Body of pancreas (tissue), 4 donors: ENCODE measurements around the gene YIF1B.

Experiments
- CTCF ChIP-seq, 7 experiments: fragments of 450-650 bp in 4 of 7; fragments of 200-600 bp in 3 of 7; sonication (generic) in 3 of 7; IDR thresholded peaks; one replicate each; pipeline ENCODE4 v1.5.1; 2016 to 2019; ENCODE audit warnings: antibody characterized with exemption in 7 of 7
- POLR2A ChIP-seq, 3 donors: fragments of 450-650 bp; IDR thresholded peaks; one replicate each; pipeline ENCODE4 v1.6.1; 2016; ENCODE audit warnings: antibody characterized with exemption in 3 of 3, mild to moderate bottlenecking in 2 of 3

DNA sequence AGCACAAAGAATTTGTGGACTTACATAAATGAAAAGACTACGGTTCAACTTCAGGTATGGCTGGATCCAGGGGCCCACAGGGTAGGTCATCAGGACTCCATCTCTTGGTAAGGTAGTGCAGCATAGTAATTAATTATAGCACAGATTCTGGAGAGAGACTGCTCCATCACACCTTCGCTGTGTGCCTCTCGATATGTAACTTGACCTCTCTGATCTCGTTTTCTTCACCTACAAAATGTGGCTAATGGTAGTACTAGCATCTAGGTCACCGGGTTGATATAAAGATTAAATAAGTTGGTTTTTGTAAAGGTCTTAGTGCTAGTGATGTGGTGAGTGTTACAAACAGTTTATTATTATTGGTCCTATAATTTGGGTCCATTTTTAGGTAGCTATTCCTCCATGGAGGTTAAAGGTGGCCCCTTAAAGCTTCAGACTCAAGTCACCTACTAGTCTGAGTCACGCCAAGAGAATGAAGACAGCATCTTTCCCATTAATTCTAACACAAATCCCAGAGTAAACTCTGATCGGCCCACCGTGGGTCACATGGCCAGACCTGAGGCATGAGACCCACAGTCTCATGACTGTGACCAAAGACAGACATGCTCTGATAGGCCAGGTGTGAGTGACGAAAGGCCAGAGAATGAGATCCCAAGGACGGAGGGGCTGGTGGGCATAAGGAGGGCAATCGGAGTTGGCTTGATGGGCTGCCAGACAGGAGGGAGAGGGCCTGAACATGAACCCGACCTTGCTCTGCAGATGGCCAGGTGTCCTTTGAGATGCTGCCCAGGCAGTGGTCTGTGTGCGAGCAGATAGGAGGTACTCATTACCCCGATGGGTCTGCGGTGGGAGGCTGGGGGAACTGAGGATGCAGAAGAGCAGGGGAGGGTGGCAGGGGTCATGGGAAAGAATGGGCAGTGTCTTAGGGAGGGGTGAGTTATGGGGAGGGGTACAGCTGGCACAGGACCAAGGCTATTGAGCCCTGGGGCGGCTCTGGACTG is 40.3 kb upstream of the YIF1B start:
- TF ChIP-seq POLR2A (IDR thresholded peaks at IDR 0.05) (no peak), CTCF (IDR thresholded peaks at IDR 0.05) (no peak)
